Measurements from ENCODE around the gene SLIT1. TPM values are rescaled to one million over a fixed set of nuclear protein-coding genes. Genes with fewer than 3 reads are reported as not detected.

Gene SLIT1
- total RNA-seq (2022; extraction: Qiagen RNA extraction; ENCODE audit: low read depth): 0.03 to 0.07 TPM (median 0.04 TPM) in 5 replicates

DNA sequence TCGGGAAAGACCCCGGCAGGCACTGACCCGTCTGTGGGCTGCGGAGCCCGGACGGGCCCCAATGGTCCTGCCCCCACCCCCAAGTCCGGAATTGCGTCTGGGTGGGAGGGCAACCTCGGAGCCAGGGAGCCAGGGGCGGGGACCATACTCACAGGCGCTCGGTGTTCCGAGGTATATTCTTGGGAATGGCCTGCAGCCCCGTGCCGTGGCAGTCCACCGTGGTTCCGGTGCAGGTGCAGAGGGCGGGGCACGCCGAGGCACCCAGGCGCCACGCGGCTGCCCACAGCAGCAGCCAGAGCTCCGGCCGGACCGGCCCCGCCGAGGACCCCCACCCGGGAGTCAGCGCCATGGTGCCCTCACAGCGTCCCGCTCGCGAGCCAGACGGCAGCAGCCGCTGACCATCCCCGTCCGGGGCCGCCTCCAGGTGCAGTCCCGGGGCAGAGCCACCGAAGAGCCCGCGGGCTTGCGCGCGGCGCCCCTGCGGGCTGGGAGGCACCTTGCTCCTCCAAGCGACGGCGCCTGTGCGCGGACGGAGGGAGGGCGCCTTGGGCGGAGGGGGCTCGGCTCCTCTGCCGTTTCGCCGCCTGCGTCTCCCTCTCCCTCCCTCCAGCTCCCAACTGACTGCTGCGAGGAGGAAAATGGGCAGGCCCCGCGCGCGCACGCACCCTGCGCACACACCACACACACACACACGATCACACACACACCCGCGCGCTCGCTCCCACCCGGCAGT lies at the start of gene SLIT1:
SLIT1 (minus strand) TSS at position 634 of the 733 bp plus-strand sequence; CDS start at position 349, 285 bp downstream.

Other genes with a start within 250 kb of the SLIT1 start
- 5.0 to 6.3 TPM (median 5.3 TPM) in 5 replicates for gene ARHGAP19, start 106.7 kb upstream of the SLIT1 start, total RNA-seq (2022; extraction: Qiagen RNA extraction; ENCODE audit: low read depth)
- gene FRAT1, start 133.3 kb upstream of the SLIT1 start, total RNA-seq (2022; extraction: Qiagen RNA extraction; ENCODE audit: low read depth): 0.78 to 2.2 TPM (median 1.7 TPM) in 5 replicates
- gene FRAT2, start 148.8 kb upstream of the SLIT1 start, total RNA-seq (2022; extraction: Qiagen RNA extraction; ENCODE audit: low read depth): 6.0 to 8.5 TPM (median 8.2 TPM) in 5 replicates
- gene RRP12, start 215.4 kb upstream of the SLIT1 start, total RNA-seq (2022; extraction: Qiagen RNA extraction; ENCODE audit: low read depth): 58.5 to 74.6 TPM (median 60.5 TPM) in 5 replicates
- gene PGAM1, start 240.2 kb upstream of the SLIT1 start, total RNA-seq (2022; extraction: Qiagen RNA extraction; ENCODE audit: low read depth): 583 to 640 TPM (median 631 TPM) in 5 replicates

Data from A549 treated with DMSO at 1 μM for 4 hours (cell line).